H1 (cell line): ENCODE measurements around the gene ARHGAP10. TPM values are rescaled to one million over a fixed set of nuclear protein-coding genes. Genes with fewer than 3 reads are reported as not detected.

Experiments used
- CTCF ChIA-PET: fragments of 300-600 bp; sonication (Branson Sonifier 250); formaldehyde crosslinking; loops from one replicate; lab custom pipeline; 2021; ENCODE audit not compliant: partially characterized antibody; lab: Charles Lee
- POLR2A ChIA-PET: fragments of 300-600 bp; sonication (Branson Sonifier 250); formaldehyde crosslinking; loops from one replicate; lab custom pipeline; 2021; ENCODE audit warnings: inconsistent platforms; ENCODE audit not compliant: partially characterized antibody; lab: Charles Lee
- DNase-seq, 2 experiments: peaks; one replicate each; pipeline versions ENCODE4 v3.0.0 to v3.0.0-alpha.2; 2010 to 2022; ENCODE audit warnings: low spot score in 2 of 2, low read depth in 1 of 2, mixed read lengths in 1 of 2
- FAIRE-seq: peaks from 2 replicates; lab custom pipeline; 2011; peaks lifted over from hg19 to GRCh38; lab: Jason Lieb, UNC
- H2AFZ ChIP-seq: 2 replicates; pipeline ENCODE4 v1.8.1; 2012; ENCODE audit warnings: low read length, inconsistent platforms
- H2AK5ac ChIP-seq: 2 replicates; pipeline ENCODE4 v1.6.1; 2013; ENCODE audit warnings: low read depth, low read length
- H2BK120ac ChIP-seq: replicated peaks from 2 replicates; pipeline ENCODE3; 2013; ENCODE audit warnings: low read depth, low read length, inconsistent platforms
- H2BK12ac ChIP-seq: 2 replicates; pipeline ENCODE4 v1.6.1; 2013; ENCODE audit warnings: low read depth, low read length
- H2BK15ac ChIP-seq: 2 replicates; pipeline ENCODE4 v1.6.1; 2013; ENCODE audit warnings: low read length
- H2BK20ac ChIP-seq: 2 replicates; pipeline ENCODE4 v1.6.1; 2013; ENCODE audit warnings: low read length
- H2BK5ac ChIP-seq: 2 replicates; pipeline ENCODE4 v1.6.1; 2013; ENCODE audit warnings: low read depth, low read length
- H3K14ac ChIP-seq: 2 replicates; pipeline ENCODE4 v1.6.1; 2013; ENCODE audit warnings: inconsistent platforms; ENCODE audit not compliant: insufficient read length
- H3K18ac ChIP-seq: 2 replicates; pipeline ENCODE4 v1.6.1; 2013; ENCODE audit warnings: low read length; ENCODE audit errors: extremely low read depth
- H3K23ac ChIP-seq: 2 replicates; pipeline ENCODE4 v1.6.1; 2013; ENCODE audit warnings: inconsistent platforms; ENCODE audit not compliant: insufficient read length
- H3K23me2 ChIP-seq: 2 replicates; pipeline ENCODE4 v1.6.1; 2013; ENCODE audit warnings: low read depth, low read length
- H3K27ac ChIP-seq: 2 replicates; pipeline ENCODE4 v1.6.1; 2011; ENCODE audit warnings: low read depth, low read length, inconsistent platforms
- H3K27me3 ChIP-seq, 4 experiments: replicated peaks in 1 of 4; 1 replicate in 1 of 4; 2 replicates in 3 of 4; pipeline versions ENCODE4 v1.6.1 to v1.8.1; 2011 to 2013; ENCODE audit warnings: low read length in 3 of 4, mild to moderate bottlenecking in 3 of 4, inconsistent platforms in 2 of 4, mixed read lengths in 2 of 4, moderate library complexity in 1 of 4; ENCODE audit not compliant: control insufficient read depth in 3 of 4, insufficient read depth in 3 of 4; ENCODE audit errors: extremely low read depth in 1 of 4
- H3K36me3 ChIP-seq, 4 experiments: 2 replicates each; pipeline versions ENCODE4 v1.6.1 to v1.8.1; 2011 to 2013; ENCODE audit warnings: mild to moderate bottlenecking in 4 of 4, low read length in 3 of 4, moderate library complexity in 2 of 4, control low read depth in 1 of 4, inconsistent platforms in 1 of 4; ENCODE audit not compliant: insufficient read depth in 4 of 4, control insufficient read depth in 2 of 4
- H3K4ac ChIP-seq: replicated peaks from 2 replicates; pipeline ENCODE3; 2013; ENCODE audit warnings: low read length, low read depth, mixed read lengths, inconsistent platforms; ENCODE audit not compliant: insufficient read length
- H3K4me1 ChIP-seq, 4 experiments: replicated peaks in 1 of 4; 1 replicate in 1 of 4; 2 replicates in 3 of 4; pipeline versions ENCODE4 v1.6.1 to v1.8.1; 2011 to 2013; ENCODE audit warnings: low read length in 3 of 4, inconsistent platforms in 2 of 4, mixed read lengths in 1 of 4; ENCODE audit not compliant: insufficient read depth in 4 of 4, control insufficient read depth in 3 of 4
- H3K4me2 ChIP-seq, 2 experiments: 2 replicates each; pipeline versions ENCODE4 v1.6.1 to v1.8.1; 2011 to 2013; ENCODE audit warnings: low read depth in 2 of 2, low read length in 2 of 2, control low read depth in 1 of 2, inconsistent platforms in 1 of 2, mild to moderate bottlenecking in 1 of 2; ENCODE audit not compliant: insufficient read depth in 1 of 2
- H3K4me3 ChIP-seq, 4 experiments: fragments of 200-600, 300-600 bp in 1 of 4; sonication (generic), shearing (Covaris generic), sonication (Bioruptor Twin) in 1 of 4; 2 replicates each; pipeline versions ENCODE4 v1.5.1 to v1.8.1; 2011 to 2016; ENCODE audit warnings: low read length in 4 of 4, low read depth in 3 of 4, control low read depth in 2 of 4, inconsistent platforms in 2 of 4, mild to moderate bottlenecking in 2 of 4, mixed read lengths in 1 of 4, moderate library complexity in 1 of 4; ENCODE audit not compliant: insufficient read depth in 2 of 4; ENCODE audit errors: extremely low read depth in 1 of 4
- H3K56ac ChIP-seq: replicated peaks from 2 replicates; pipeline ENCODE3; 2013; ENCODE audit warnings: low read depth, mild to moderate bottlenecking, mixed read lengths, low read length, inconsistent platforms; ENCODE audit not compliant: insufficient read length
- H3K79me1 ChIP-seq: 2 replicates; pipeline ENCODE4 v1.6.1; 2013; ENCODE audit warnings: low read depth, low read length, control low read depth
- H3K79me2 ChIP-seq, 2 experiments: 2 replicates each; pipeline versions ENCODE4 v1.6.1 to v1.8.1; 2012 to 2013; ENCODE audit warnings: low read length in 2 of 2, mild to moderate bottlenecking in 2 of 2, inconsistent platforms in 1 of 2; ENCODE audit not compliant: insufficient read depth in 2 of 2, control insufficient read depth in 1 of 2
- H3K9ac ChIP-seq, 4 experiments: replicated peaks in 1 of 4; 1 replicate in 1 of 4; 2 replicates in 3 of 4; pipeline versions ENCODE4 v1.6.1 to v1.8.1; 2011 to 2013; ENCODE audit warnings: low read depth in 3 of 4, low read length in 3 of 4, control low read depth in 2 of 4, mild to moderate bottlenecking in 2 of 4, moderate library complexity in 2 of 4, inconsistent platforms in 1 of 4; ENCODE audit errors: extremely low read depth in 1 of 4
- H3K9me3 ChIP-seq, 2 experiments: 2 replicates each; pipeline versions ENCODE4 v1.6.1 to v1.8.1; 2012 to 2013; ENCODE audit warnings: mild to moderate bottlenecking in 2 of 2, moderate library complexity in 2 of 2, control low read depth in 1 of 2, inconsistent platforms in 1 of 2, low read depth in 1 of 2, low read length in 1 of 2, mixed read lengths in 1 of 2; ENCODE audit not compliant: insufficient read depth in 2 of 2
- H4K20me1 ChIP-seq, 2 experiments: replicated peaks in 1 of 2; 2 replicates each; pipeline versions ENCODE3 to v1.8.1; 2011 to 2013; ENCODE audit warnings: inconsistent platforms in 2 of 2, low read length in 2 of 2, mild to moderate bottlenecking in 1 of 2; ENCODE audit not compliant: insufficient read depth in 2 of 2, control insufficient read depth in 1 of 2
- H4K5ac ChIP-seq: 2 replicates; pipeline ENCODE4 v1.6.1; 2013; ENCODE audit warnings: low read length, low read depth, mixed read lengths, inconsistent platforms; ENCODE audit not compliant: insufficient read length
- H4K8ac ChIP-seq: 2 replicates; pipeline ENCODE4 v1.8.0; 2013; ENCODE audit warnings: mild to moderate bottlenecking, moderate library complexity, low read length, inconsistent platforms; ENCODE audit not compliant: insufficient read depth; ENCODE audit errors: extremely low read depth
- H4K91ac ChIP-seq: replicated peaks from 2 replicates; pipeline ENCODE3; 2013; ENCODE audit warnings: low read length, mixed read lengths, inconsistent platforms; ENCODE audit not compliant: insufficient read length
- ATF2 ChIP-seq: IDR thresholded peaks from 2 replicates; pipeline ENCODE4 v1.6.1; 2012; ENCODE audit warnings: low read length, inconsistent platforms
- CBX5 ChIP-seq: fragments of 300-800, 300-1000 bp; sonication (generic); IDR thresholded peaks from 2 replicates; pipeline ENCODE4 v1.7.1; 2016; ENCODE audit warnings: antibody characterized with exemption, low read length, low read depth
- EGR1 ChIP-seq: IDR thresholded peaks from 2 replicates; pipeline ENCODE4 v1.6.1; 2011; ENCODE audit warnings: low read depth, low read length, borderline replicate concordance
- JUN ChIP-seq: IDR thresholded peaks from 2 replicates; pipeline ENCODE4 v1.6.1; 2011; ENCODE audit warnings: low read depth, mild to moderate bottlenecking, improper control_type of control experiment, low read length
- KDM5A ChIP-seq: fragments of 200-600 bp; IDR thresholded peaks from 2 replicates; pipeline ENCODE4 v1.7.1; 2012; ENCODE audit warnings: mild to moderate bottlenecking, low read length, inconsistent platforms, mixed read lengths
- NANOG ChIP-seq: IDR thresholded peaks from 2 replicates; pipeline ENCODE4 v1.6.1; 2011; ENCODE audit warnings: low read length, low read depth, mild to moderate bottlenecking, inconsistent platforms; ENCODE audit not compliant: insufficient read depth, poor library complexity, severe bottlenecking
- RFX5 ChIP-seq: IDR thresholded peaks from 2 replicates; pipeline ENCODE4 v1.6.1; 2011; ENCODE audit warnings: low read depth, low read length, improper control_type of control experiment, borderline replicate concordance
- RXRA ChIP-seq: IDR thresholded peaks from 2 replicates; pipeline ENCODE4 v1.6.1; 2011; ENCODE audit warnings: low read depth, mild to moderate bottlenecking, low read length, moderate library complexity; ENCODE audit not compliant: insufficient read depth
- SP1 ChIP-seq: IDR thresholded peaks from 2 replicates; pipeline ENCODE4 v1.6.1; 2011; ENCODE audit warnings: low read depth, low read length
- TAF7 ChIP-seq: optimal IDR thresholded peaks from 2 replicates; pipeline ENCODE3; 2011; ENCODE audit warnings: low read depth, mild to moderate bottlenecking, inconsistent platforms, low read length, moderate library complexity, borderline replicate concordance
- TBP ChIP-seq: IDR thresholded peaks from 2 replicates; pipeline ENCODE4 v1.6.1; 2011; ENCODE audit warnings: low read depth, low read length, improper control_type of control experiment
- WGBS, 2 experiments: shearing (Covaris generic) in 1 of 2; methylation state at CpG; one replicate each; pipeline versions ENCODE4 v1.1.6 to v1.1.7; 2013 to 2015; ENCODE audit warnings: low lambda C conversion rate in 2 of 2, mixed read lengths in 2 of 2, inconsistent platforms in 1 of 2, low coverage in 1 of 2, missing lambda C conversion rate in 1 of 2; ENCODE audit not compliant: insufficient replicate concordance in 2 of 2, insufficient coverage in 1 of 2, insufficient read length in 1 of 2; ENCODE audit errors: extremely low coverage in 1 of 2, missing lambda C conversion rate in 1 of 2; 5-methylcytosine and 5-hydroxymethylcytosine counted together
- polyA plus RNA-seq, 7 experiments: library from polyadenylated mRNA; depleted of rRNA in 3 of 7; stranded (reverse) in 5 of 7; unstranded in 2 of 7; fragments of >200 nt in 5 of 7; fragments of 200-250 nt in 2 of 7; gene quantifications; 1 replicate in 5 of 7; 2 replicates in 1 of 7; 4 replicates in 1 of 7; pipeline versions ENCODE4 v1.2.1 to v1.2.3, GENCODE V29; 2011 to 2013; ENCODE audit warnings: missing spikeins in 2 of 7, mixed read lengths in 2 of 7
- total RNA-seq: library from RNA; stranded (reverse); fragmentation: NEBNext Ultra II Directional; extraction: Animal tissue kit (Norgen Biotek cat#: 25700); gene quantifications from 2 replicates; pipeline ENCODE4 v1.2.1, GENCODE V29; 2021

ARHGAP10 gene
- total and polyA plus RNA-seq, 2 of the 8 experiments (the other 6 are each of a cell fraction or from before 2014, with no cell fraction given): 3.7 to 6.1 TPM

GRCh38 chr4:147860960-147861359, 129.1 kb downstream of the ARHGAP10 start:
- H3K14ac ChIP-seq: no peak overlapping the region
- POLR2A ChIA-PET: no interaction called here
- CTCF ChIA-PET: interaction anchor here (0.6 to 1.9 kb wide), 4 partner anchors 136 to 701 kb away, joined by 3 to 6 read pairs (median 5); no protein-coding TSS in a partner anchor
- H4K8ac ChIP-seq: no peak overlapping the region
- H3K9me3 ChIP-seq: no peaks in the 10 kb centered on the region
- peaks cover 0 to 8% (median 4%) of the 10 kb centered on the region in 4 experiments; a peak in 4 of 7 replicates for H3K4me1 ChIP-seq
- H3K56ac ChIP-seq: no peak overlapping the region
- no peak overlapping the region for H4K91ac ChIP-seq
- H4K5ac ChIP-seq: no peak overlapping the region
- no peaks in the 10 kb centered on the region for H4K20me1 ChIP-seq
- no peak overlapping the region for H3K18ac ChIP-seq
- no peak for DNase-seq
- H3K23ac ChIP-seq: no peak overlapping the region
- H2BK5ac ChIP-seq: no peak overlapping the region
- no peak overlapping the region for H2AFZ ChIP-seq
- no peak overlapping the region for H3K4me3 ChIP-seq
- H3K4me2 ChIP-seq: no peak overlapping the region
- no peak overlapping the region; the same call in 1 of the 2 replicates for H2BK15ac ChIP-seq
- no peaks in the 10 kb centered on the region for H3K79me1 ChIP-seq
- no peak for FAIRE-seq
- no peaks in the 10 kb centered on the region for H3K27me3 ChIP-seq
- no peak overlapping the region for H2BK120ac ChIP-seq
- no peaks in the 10 kb centered on the region for H3K36me3 ChIP-seq
- no peak for TF ChIP-seq RXRA
- TF ChIP-seq KDM5A: no peak
- TF ChIP-seq CBX5: no peak
- no peak for TF ChIP-seq JUN
- no peak for TF ChIP-seq NANOG
- no peak for TF ChIP-seq SP1
- TF ChIP-seq ATF2: no peak
- TF ChIP-seq EGR1: no peak
- TF ChIP-seq RFX5: no peak
- no peak for TF ChIP-seq TBP
- no peak for TF ChIP-seq TAF7
- no peaks in the 10 kb centered on the region for H3K79me2 ChIP-seq
- no peak overlapping the region for H2AK5ac ChIP-seq
- H2BK12ac ChIP-seq: peak overlapping the region; percentile 62; the same call in 1 of the 2 replicates
- H3K23me2 ChIP-seq: no peaks in the 10 kb centered on the region
- WGBS, 2 experiments: 92% methylated on average over 8 of the region's 15 CpGs; no CpG with 5 or more reads in 1 of the 2 experiments
- no peak overlapping the region for H3K4ac ChIP-seq
- no peak overlapping the region for H3K27ac ChIP-seq
- H3K9ac ChIP-seq: no peak overlapping the region
- no peak overlapping the region for H2BK20ac ChIP-seq
